DOHH2 (cell line): ENCODE measurements around the gene TCF19.

Source experiments
- H3F3A ChIP-seq: fragments of 200-600 bp; sonication (generic), shearing (Covaris generic); 2 replicates; pipeline ENCODE4 v1.6.0; 2016; ENCODE audit warnings: antibody characterized with exemption, mild to moderate bottlenecking; ENCODE audit not compliant: control insufficient read depth, insufficient read depth
- H3K27ac ChIP-seq: fragments of 200-600 bp; sonication (generic); 2 replicates; pipeline ENCODE4 v1.5.1; 2014; ENCODE audit warnings: low read depth, mild to moderate bottlenecking, low read length, moderate library complexity
- H3K27me3 ChIP-seq: fragments of 200-600 bp; sonication (generic); 2 replicates; pipeline ENCODE4 v1.6.1; 2014; ENCODE audit warnings: mild to moderate bottlenecking, low read length, mixed read lengths; ENCODE audit not compliant: control insufficient read depth
- H3K36me3 ChIP-seq: fragments of 200-600 bp; sonication (generic); 2 replicates; pipeline ENCODE4 v1.6.1; 2014; ENCODE audit warnings: mild to moderate bottlenecking, low read length, moderate library complexity, mixed read lengths; ENCODE audit not compliant: control insufficient read depth
- H3K4me1 ChIP-seq: fragments of 200-600 bp; sonication (generic); 2 replicates; pipeline ENCODE4 v1.6.1; 2014; ENCODE audit warnings: mild to moderate bottlenecking, low read length, mixed read lengths; ENCODE audit not compliant: control insufficient read depth
- H3K4me2 ChIP-seq: fragments of 200-600 bp; sonication (generic); 2 replicates; pipeline ENCODE4 v1.6.0; 2014; ENCODE audit warnings: mild to moderate bottlenecking, low read length, moderate library complexity
- H3K4me3 ChIP-seq: fragments of 200-600 bp; sonication (generic); 2 replicates; pipeline ENCODE4 v1.5.1; 2014; ENCODE audit warnings: mild to moderate bottlenecking, low read length, mixed read lengths
- H3K79me2 ChIP-seq: fragments of 200-600 bp; sonication (generic); 2 replicates; pipeline ENCODE4 v1.6.1; 2014; ENCODE audit warnings: mild to moderate bottlenecking, low read length, mixed read lengths; ENCODE audit not compliant: control insufficient read depth
- H3K9me2 ChIP-seq: fragments of 200-600 bp; sonication (generic); replicated peaks from 2 replicates; pipeline ENCODE4 v1.6.1; 2014; ENCODE audit warnings: mild to moderate bottlenecking, low read length, mixed read lengths; ENCODE audit not compliant: control insufficient read depth
- H3K9me3 ChIP-seq: fragments of 200-600 bp; sonication (generic); 2 replicates; pipeline ENCODE4 v1.6.1; 2014; ENCODE audit warnings: antibody characterized with exemption, low read length, mixed read lengths; ENCODE audit not compliant: control insufficient read depth, insufficient read depth
- H4K20me1 ChIP-seq: fragments of 200-600 bp; sonication (generic); 2 replicates; pipeline ENCODE4 v1.6.0; 2014; ENCODE audit warnings: low read depth, mild to moderate bottlenecking, antibody characterized with exemption, low read length, moderate library complexity; ENCODE audit not compliant: control insufficient read depth, insufficient read depth
- EZH2phosphoT487 ChIP-seq: fragments of 200-600 bp; sonication (generic); IDR thresholded peaks from 2 replicates; pipeline ENCODE4 v1.6.1; 2017; ENCODE audit warnings: borderline replicate concordance, mild to moderate bottlenecking, antibody characterized with exemption, low read length, moderate library complexity, mixed read lengths
- TF ChIP-seq, protein P1 (sequence below): fragments of 200-600 bp; sonication (generic); IDR thresholded peaks from one replicate; pipeline ENCODE4 v1.5.1; 2014; ENCODE audit warnings: antibody characterized with exemption, mild to moderate bottlenecking, low read depth, low read length; ENCODE audit not compliant: poor library complexity, severe bottlenecking

The TCF19 gene

DNA sequence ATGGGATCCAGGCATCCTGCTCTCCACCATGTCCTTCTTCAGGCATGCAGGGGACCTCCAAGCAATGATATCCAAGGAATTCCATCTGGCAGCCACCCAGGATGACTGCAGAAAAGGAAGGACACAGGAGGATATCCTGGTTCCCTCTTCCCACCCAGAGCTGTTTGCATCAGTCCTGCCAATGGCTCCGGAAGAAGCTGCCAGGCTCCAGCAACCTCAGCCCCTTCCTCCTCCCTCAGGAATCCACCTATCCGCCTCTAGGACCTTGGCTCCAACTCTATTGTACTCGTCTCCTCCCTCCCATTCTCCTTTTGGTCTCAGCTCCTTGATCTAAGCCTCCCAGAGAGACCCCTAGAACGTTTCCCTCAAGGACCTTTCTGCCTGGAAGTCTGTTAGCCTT lies 18.8 kb upstream of the TCF19 start:
- H3K4me3 ChIP-seq: no peak overlapping the region
- TF ChIP-seq, protein P1, sequence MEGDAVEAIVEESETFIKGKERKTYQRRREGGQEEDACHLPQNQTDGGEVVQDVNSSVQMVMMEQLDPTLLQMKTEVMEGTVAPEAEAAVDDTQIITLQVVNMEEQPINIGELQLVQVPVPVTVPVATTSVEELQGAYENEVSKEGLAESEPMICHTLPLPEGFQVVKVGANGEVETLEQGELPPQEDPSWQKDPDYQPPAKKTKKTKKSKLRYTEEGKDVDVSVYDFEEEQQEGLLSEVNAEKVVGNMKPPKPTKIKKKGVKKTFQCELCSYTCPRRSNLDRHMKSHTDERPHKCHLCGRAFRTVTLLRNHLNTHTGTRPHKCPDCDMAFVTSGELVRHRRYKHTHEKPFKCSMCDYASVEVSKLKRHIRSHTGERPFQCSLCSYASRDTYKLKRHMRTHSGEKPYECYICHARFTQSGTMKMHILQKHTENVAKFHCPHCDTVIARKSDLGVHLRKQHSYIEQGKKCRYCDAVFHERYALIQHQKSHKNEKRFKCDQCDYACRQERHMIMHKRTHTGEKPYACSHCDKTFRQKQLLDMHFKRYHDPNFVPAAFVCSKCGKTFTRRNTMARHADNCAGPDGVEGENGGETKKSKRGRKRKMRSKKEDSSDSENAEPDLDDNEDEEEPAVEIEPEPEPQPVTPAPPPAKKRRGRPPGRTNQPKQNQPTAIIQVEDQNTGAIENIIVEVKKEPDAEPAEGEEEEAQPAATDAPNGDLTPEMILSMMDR: no peak
- no peak for TF ChIP-seq EZH2phosphoT487
- no peak overlapping the region for H3K4me2 ChIP-seq
- H3K27ac ChIP-seq: no peak overlapping the region
- H3K79me2 ChIP-seq: no peaks in the 10 kb centered on the region
- H4K20me1 ChIP-seq: no peaks in the 10 kb centered on the region
- peaks cover 11% of the 10 kb centered on the region for H3K36me3 ChIP-seq
- H3K4me1 ChIP-seq: peaks cover 5% of the 10 kb centered on the region
- no peaks in the 10 kb centered on the region for H3F3A ChIP-seq
- H3K9me3 ChIP-seq: no peaks in the 10 kb centered on the region
- no peaks in the 10 kb centered on the region for H3K9me2 ChIP-seq
- H3K27me3 ChIP-seq: no peaks in the 10 kb centered on the region

DNA sequence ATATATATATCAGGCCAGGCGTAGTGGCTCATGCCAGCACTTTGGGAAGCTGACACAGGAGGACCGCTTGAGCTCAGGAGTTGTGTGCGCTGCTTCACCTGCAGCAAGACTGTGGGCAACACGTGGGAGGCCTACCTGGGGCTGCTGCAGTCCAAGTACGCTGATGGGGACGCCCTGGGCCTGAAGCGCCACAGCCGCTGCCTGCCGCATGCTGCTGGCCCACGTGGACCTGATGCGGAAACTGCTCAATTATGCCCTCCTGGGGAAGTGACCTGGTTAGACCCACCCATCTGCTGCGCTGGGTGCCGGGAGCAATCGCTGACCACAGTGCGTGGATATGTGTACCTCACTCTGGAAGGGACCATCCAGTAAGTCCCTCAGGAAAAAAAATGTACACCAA lies 17.7 kb upstream of the TCF19 start:
- TF ChIP-seq EZH2phosphoT487: no peak
- TF ChIP-seq, protein P1: no peak
- no peak overlapping the region for H3K4me2 ChIP-seq
- peaks cover 5% of the 10 kb centered on the region for H3K4me1 ChIP-seq
- H3K9me2 ChIP-seq: no peaks in the 10 kb centered on the region
- no peaks in the 10 kb centered on the region for H3F3A ChIP-seq
- no peaks in the 10 kb centered on the region for H3K27me3 ChIP-seq
- H3K36me3 ChIP-seq: peaks cover 12% of the 10 kb centered on the region
- H3K9me3 ChIP-seq: no peaks in the 10 kb centered on the region
- no peak overlapping the region for H3K27ac ChIP-seq
- no peaks in the 10 kb centered on the region for H3K79me2 ChIP-seq
- no peak overlapping the region for H3K4me3 ChIP-seq
- H4K20me1 ChIP-seq: no peaks in the 10 kb centered on the region

DNA sequence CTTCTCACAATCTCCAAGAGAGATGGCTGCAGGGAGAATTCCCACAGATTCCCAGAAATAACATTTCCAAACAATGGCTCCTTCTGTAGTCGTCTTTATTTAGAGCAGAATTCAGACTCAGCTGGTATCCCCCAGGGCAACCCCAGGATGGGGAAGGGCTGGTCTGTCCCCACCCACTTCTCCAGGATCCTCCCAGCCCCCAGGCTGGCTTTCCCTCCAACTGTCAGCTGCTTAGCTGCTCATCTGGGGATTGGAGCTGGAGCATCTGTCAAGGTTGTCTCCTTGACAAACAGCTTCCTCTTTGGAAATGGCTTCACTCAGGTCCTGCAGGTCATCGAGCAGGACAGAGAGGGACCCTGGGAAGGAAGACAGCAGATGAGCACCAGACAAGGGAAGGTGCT lies 16.0 kb upstream of the TCF19 start:
- no peak overlapping the region for H3K4me2 ChIP-seq
- no peaks in the 10 kb centered on the region for H4K20me1 ChIP-seq
- H3F3A ChIP-seq: no peaks in the 10 kb centered on the region
- TF ChIP-seq EZH2phosphoT487: no peak
- TF ChIP-seq, protein P1: no peak
- H3K4me3 ChIP-seq: no peak overlapping the region
- H3K9me3 ChIP-seq: no peaks in the 10 kb centered on the region
- H3K4me1 ChIP-seq: peaks cover 5% of the 10 kb centered on the region
- no peak overlapping the region for H3K27ac ChIP-seq
- no peaks in the 10 kb centered on the region for H3K27me3 ChIP-seq
- peaks cover 12% of the 10 kb centered on the region for H3K36me3 ChIP-seq
- no peaks in the 10 kb centered on the region for H3K9me2 ChIP-seq
- H3K79me2 ChIP-seq: no peaks in the 10 kb centered on the region

DNA sequence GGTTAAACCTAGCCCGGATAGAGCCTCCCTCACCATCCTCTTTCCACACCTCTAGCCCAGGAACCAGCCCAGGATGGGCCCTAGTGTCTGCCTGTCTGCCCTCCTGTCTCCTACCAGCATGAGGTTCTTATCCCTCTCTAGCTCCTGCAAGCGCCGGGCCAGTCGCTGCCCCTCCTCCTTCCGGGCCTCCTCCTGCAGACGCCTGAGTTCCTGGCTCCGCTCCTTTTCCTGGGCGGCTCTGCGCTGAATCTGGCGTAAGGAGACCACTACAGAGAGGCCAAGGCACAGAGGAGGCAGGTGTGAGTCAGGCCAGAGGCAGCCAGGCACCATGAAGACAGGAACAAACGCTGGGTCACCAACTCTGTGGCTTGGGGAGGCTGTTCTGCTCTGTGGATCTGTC lies 15.2 kb upstream of the TCF19 start:
- Histone ChIP-seq H3F3A (no peaks in the 10 kb centered on the region), H3K4me3 (no peak overlapping the region), H3K27ac (no peak overlapping the region), H3K4me1 (no peaks in the 10 kb centered on the region), H4K20me1 (no peaks in the 10 kb centered on the region), H3K9me3 (no peaks in the 10 kb centered on the region), H3K4me2 (no peak overlapping the region), H3K79me2 (no peaks in the 10 kb centered on the region), H3K27me3 (no peaks in the 10 kb centered on the region), H3K36me3 (peaks cover 12% of the 10 kb centered on the region), H3K9me2 (no peaks in the 10 kb centered on the region)
- TF ChIP-seq, protein P1: no peak
- TF ChIP-seq EZH2phosphoT487: no peak
